Measurements from ENCODE around the gene CREB3L1.

CREB3L1 gene

GRCh38 chr11:46346886-46347636, 69.6 kb downstream of the CREB3L1 start, which contains the start of gene DGKZ:
DGKZ (plus strand) TSS chr11:46347463; CDS start chr11:46347660, 197 bp downstream.
- DNase-seq = peak in 13 of 14 donors; percentile 63 to 95 (median 75)

- DNase-seq = no peak
Measured at GRCh38 chr11:46347637-46348311, 70.3 kb downstream of the CREB3L1 start.

- DNase-seq = no peak
Measured at GRCh38 chr11:46348566-46349401, 71.3 kb downstream of the CREB3L1 start.

GRCh38 chr11:46350695-46351094, 73.2 kb downstream of the CREB3L1 start:
- no peak for DNase-seq

- DNase-seq = no peak
Measured at GRCh38 chr11:46351148-46351547, 73.7 kb downstream of the CREB3L1 start.

- DNase-seq = no peak
Measured at GRCh38 chr11:46351606-46352005, 74.1 kb downstream of the CREB3L1 start.

- peak in 5 of 14 donors; percentile 21 to 41 (median 36) for DNase-seq
Measured at GRCh38 chr11:46352063-46352841, 74.8 kb downstream of the CREB3L1 start.

GRCh38 chr11:46353698-46354097, 76.2 kb downstream of the CREB3L1 start:
- DNase-seq = no peak

GRCh38 chr11:46356924-46357482, 79.5 kb downstream of the CREB3L1 start:
- DNase-seq = no peak

GRCh38 chr11:46357483-46357936, 80.0 kb downstream of the CREB3L1 start:
- peak in 1 of 14 donors; percentile 63 for DNase-seq

- no peak for DNase-seq
Measured at GRCh38 chr11:46359953-46360352, 82.5 kb downstream of the CREB3L1 start.

- DNase-seq = no peak
Measured at GRCh38 chr11:46360878-46361277, 83.4 kb downstream of the CREB3L1 start.

- peak in 4 of 14 donors; percentile 24 to 36 (median 28) for DNase-seq
Measured at GRCh38 chr11:46361283-46362155, 84.1 kb downstream of the CREB3L1 start.

GRCh38 chr11:46362156-46363030, 84.9 kb downstream of the CREB3L1 start:
- DNase-seq = peak in 1 of 14 donors; percentile 53

- peak in 8 of 14 donors; percentile 43 to 82 (median 58) for DNase-seq
Measured at GRCh38 chr11:46363031-46363407, 85.6 kb downstream of the CREB3L1 start.

- DNase-seq = peak in 12 of 14 donors; percentile 37 to 94 (median 72)
Measured at GRCh38 chr11:46363455-46364005, 86.1 kb downstream of the CREB3L1 start.

- DNase-seq = no peak
Measured at GRCh38 chr11:46364056-46364455, 86.6 kb downstream of the CREB3L1 start.

GRCh38 chr11:46364791-46365190, 87.3 kb downstream of the CREB3L1 start:
- no peak for DNase-seq

GRCh38 chr11:46366260-46366659, 88.8 kb downstream of the CREB3L1 start:
- DNase-seq = no peak
